Stimulated activated naive CD4-positive, alpha-beta T cell treated with Interleukin-2 at 50 U/mL for 16 hours (primary cell): ENCODE results near the gene UBXN11.

Source experiments
- DNase-seq: peaks from one replicate; lab custom pipeline; 2025; lab: John Stamatoyannopoulos, UW

UBXN11 gene

DNA sequence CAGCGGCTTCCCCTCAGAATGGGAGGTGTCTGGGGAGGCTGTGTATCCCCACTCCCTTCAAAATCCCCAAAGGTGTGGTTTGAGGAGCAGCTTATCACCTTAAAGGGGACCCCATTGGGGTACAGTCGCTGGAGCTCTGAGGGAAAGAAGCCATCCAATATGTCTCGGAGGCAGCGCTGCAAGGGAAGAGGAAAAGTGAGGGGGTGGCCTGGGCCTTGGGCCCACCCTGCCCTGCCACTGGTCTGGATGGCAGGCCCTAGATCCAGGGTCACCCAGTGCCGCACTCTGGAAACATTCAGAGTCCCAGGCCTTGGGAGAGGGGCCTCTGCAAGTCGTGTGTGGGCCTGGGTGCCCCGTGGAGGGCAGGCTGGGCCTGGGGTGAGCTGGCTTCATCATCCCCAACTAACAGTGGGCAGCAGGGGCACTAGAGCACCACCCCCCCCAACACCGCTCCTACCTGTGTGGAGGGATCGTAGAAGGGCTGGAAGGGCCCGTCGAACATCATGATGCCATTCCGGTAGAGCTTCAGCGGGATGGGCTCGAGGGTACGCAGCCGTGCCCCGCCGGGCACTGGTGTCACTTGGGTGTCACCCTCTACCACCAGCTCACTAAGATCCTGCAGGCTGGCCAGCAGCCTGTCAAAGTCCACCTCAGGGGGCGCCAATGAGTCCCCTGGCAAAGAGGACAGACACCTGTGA lies 20.9 kb downstream of the UBXN11 start:
- DNase-seq = no peak

DNA sequence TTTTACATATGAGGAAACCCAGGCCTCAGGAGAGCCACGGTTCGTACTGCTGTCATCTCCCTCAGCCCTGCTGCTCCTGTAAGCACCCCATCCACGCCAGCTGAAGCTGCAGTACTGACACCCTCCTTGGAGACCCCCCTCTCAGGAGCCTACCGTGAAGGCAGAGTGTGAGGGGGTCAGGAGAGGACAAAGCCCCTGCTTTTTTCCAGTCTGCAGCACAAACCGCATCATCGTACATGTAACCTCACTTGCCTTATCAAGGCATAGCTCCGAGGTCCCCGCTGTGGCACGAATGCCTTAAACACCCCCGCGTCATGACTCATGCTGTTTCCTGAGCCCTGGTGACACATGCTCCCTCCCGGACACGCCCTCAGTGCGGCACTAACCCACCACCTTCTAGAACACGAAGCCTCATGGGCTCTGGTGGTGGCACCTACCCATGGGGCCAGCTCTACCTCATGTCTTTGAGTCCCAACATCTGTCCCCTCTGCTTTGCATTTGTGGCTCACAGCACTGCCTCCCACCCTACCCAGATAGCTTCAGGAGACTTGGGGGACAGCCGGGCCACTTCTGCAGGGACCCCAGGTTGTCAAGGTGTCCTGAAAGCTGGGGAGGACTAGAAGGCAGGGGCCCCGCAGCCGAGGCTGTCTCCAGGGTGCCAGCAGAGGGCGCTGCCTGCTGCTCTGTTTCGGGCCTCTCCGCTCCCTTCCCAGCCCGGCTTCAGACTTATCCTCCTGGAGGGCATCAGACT lies 21.7 kb downstream of the UBXN11 start:
- DNase-seq = peak; percentile 98

DNA sequence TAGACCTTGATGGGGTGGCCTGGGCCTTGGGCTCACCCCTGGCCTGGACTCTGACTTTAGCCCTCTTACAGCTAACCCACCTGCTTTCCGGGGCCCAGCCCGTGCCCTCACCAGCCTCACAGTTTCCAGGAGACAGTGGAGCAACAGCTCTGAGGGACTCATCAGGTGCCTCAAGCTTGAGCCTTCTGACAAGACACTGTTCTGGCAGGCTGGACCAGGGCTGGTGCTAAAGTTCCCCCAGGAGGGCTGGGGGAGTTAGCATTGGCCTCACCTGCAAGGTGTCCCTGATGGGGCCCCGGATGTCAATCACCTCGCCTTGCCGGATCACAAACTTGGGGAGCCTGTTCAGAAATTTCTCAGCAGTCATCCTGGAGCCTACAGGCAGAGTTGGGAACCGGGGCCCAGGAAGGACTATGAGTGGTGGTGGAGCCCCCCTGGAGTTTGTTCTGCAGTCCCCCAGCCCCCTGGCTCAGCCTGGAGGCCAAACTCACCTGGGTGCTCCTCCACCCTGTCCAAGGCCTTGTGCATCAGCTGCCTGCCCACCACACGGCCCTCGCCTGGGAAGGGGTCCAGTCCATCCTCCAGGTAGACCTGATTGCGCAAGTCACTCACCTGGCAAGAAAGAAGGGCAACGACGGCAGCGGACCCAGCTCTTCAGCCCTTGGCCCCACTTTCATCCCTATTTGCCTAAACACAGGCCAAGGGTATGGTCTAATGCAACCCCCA lies 22.4 kb downstream of the UBXN11 start:
- DNase-seq = no peak

DNA sequence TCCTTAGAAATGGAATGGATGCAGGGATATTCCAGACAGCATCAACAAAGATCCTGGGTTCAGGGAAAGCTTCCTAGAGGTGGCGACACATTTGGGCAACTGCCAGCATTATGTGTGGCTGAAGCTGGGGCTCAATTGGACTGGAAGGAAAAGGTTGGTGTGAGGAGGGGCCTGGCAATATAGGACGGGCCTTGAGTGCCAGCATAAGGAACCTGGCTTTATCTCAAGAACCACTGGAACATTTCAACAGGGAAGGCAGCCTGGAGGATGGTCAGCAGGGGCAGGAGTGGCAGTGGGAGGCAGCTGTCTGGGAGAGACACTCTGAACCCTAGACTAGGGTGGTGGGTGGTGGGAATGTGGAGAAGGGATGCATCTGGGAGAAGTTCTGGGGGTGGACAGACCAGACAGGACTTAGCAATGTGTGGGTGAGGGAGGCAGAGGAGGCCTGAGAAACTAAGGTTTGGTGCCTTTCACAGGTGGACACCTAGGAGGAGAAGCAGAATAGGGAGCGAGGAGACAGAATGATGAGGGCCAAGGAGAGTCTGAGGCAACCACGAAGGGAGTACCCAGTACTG lies 23.1 kb downstream of the UBXN11 start:
- DNase-seq = no peak

DNA sequence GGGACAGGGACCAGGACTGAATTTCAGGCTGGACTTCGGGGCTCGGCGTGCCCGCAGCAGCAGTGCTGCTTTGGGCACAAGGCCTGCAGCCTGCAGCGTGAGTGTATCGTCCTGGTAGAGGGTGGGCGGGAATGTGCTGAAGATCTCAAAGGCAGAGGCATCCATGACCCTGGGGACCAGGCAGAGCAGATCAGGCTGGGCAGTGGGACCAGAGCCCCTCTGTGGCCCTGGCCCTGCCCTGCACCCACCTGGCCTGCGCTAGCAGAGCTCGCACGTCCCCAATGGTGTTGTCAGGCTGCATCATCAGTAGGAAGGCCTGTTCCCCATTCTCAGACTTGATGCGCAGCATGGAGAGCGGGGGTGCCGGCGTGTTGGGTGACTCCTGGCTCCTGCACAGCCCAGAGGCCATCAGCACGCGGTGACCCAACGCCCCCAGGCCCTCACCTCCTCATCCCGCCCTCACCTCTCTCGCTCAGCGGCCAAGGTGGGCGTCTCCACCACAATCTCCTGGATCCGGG lies 24.0 kb downstream of the UBXN11 start:
- DNase-seq = no peak

DNA sequence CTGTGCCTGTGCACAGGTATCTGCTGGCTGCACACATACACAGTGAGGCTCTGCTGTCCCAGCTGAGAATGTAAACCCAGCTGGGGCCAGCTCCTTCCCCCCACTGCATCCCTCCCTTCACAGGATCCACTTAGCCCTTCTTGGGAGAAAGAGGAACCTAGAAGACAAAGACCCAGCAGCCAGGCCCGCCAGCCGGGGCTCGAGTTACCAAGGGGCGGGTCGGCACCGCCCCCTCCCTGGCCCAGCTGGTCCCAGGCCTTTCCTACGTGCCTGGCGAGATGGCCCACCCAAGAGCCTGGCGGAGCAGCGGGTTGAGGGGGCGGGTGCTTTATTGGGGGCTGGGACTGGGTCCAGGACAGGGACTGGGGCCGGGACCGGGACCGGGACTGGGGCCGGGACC lies 24.5 kb downstream of the UBXN11 start:
- no peak for DNase-seq

DNA sequence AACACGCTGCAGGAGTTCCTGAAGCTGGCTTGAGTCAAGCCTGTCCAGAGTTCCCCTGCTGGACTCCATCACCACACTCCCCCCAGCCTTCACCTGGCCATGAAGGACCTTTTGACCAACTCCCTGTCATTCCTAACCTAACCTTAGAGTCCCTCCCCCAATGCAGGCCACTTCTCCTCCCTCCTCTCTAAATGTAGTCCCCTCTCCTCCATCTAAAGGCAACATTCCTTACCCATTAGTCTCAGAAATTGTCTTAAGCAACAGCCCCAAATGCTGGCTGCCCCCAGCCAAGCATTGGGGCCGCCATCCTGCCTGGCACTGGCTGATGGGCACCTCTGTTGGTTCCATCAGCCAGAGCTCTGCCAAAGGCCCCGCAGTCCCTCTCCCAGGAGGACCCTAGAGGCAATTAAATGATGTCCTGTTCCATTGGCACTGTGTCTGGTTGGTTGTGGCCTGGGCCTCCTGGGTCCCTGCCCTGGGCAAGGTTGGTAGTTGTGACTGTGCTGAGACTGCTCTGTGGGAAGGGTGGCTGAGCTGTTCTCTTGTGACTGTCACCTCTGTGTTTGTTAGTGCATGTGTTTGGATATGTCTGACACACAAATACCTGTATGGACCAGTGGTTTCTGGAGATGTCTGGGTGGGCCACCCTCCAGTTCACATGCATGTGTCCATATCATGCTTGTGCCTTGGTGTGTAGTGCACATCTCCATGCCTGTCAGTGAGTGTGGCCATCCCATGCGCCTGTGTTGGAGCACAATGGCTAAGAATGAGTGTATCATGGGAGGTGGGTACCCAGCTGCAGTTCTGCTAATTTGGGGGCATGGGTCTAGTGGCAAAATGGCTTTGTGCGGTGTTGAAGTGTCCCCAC lies 25.1 kb downstream of the UBXN11 start:
- no peak for DNase-seq

DNA sequence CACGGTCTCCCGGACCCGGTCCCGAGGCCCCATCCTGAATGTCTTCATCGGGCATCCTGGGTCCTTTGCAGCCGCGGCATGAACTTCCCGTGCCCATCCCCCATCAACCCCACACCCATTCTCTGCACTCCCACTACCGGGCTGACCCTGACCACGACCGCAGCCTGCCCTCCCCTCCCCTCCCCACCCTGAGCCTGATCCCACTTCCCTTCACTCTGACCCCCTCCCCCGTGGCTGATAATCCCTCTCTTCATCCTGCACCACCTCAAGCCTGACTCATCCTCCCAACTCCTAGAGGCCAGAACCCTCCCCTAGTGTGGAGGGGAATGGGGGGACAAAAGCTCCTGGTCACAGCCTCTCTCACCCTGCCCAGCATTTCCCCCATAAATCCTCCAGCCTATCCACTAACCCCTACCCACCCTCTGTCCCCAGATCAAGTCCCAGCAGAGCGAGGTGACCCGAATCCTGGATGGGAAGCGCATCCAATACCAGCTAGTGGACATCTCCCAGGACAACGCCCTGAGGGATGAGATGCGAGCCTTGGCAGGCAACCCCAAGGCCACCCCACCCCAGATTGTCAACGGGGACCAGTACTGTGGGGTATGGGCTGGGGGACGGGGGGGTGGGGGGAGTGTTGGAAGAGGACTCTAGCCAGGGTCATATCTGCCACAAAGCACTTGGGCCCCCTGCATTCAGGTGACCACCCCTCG lies 25.9 kb downstream of the UBXN11 start:
- DNase-seq = no peak

DNA sequence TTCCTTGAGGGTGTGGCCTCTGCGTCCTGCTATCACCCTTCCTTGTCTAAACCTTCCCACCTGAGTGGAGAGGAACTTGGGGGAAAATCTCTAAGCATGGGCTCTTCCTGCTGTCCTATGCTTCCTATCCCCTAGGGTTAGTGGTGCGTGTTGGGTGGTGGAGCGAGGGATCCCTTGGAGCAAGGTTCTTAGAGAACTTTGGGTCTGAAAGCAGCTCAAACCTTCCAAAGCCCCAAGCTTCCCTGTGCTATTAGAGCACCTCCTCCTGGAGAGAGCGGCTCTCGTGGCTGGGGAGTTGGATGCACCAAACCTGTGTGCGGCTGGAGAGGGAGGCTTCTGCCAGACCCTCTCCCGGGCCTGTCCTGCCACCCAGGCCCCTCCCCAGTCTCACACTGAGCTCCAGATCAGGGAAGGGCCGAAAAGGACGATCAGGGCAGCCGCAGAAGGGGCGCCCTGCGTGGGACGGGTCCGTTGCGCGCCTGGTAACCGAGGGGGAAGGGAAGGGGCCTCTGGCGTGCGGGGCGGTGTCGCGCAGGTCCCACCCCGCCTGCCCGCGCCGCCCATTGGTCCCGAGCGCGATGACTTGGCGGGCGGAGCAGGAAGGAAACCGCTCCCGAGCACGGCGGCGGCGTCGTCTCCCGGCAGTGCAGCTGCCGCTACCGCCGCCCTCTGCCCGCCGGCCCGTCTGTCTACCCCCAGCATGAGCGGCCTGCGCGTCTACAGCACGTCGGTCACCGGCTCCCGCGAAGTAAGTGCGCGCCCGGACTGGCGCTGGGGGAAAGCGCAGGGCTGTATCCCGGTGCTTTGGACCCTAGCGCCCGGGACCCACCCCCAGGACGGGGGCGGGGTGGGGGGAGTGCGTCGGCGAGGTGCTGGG lies 26.7 kb downstream of the UBXN11 start, which contains the start of gene SH3BGRL3:
SH3BGRL3 (plus strand) TSS at position 631 of the 877 bp plus-strand sequence; CDS start at position 701, 70 bp downstream.
- peak; percentile 84 for DNase-seq

DNA sequence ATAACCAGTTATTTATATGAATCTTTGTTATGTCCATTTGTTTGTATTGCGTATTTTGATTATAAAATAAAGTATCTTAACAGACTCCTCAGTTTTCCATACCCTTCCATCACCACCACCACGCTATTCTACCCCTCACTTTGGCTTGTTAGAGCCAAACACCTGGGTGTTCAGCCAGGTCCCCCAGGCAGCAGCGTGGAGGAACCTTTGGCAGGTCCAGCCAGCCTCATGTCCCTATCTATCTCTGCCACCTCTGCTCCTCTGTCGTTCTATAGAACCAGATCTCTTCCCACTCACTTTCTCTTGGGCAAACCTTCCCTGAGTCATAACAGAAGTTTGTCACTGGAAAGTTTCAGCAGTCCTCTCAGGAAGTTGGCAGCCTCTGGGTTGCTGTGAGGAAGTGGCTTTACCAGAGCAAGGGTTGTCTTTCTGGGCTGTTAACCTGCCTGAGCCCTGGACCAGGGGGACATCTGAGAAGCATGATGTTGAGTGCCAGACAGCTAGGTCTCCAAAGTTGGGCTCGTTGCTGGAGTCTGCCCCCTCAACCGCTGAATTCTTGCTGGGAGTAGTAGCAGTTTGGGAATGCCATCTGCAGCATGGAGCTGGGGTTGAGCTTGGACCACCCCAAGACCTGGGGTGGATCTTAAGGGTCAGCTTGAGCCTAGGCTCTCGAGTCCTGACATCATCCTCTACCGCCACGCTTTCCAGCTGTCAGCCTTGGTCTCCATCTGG lies 27.5 kb downstream of the UBXN11 start:
- peak; percentile 24 for DNase-seq

DNA sequence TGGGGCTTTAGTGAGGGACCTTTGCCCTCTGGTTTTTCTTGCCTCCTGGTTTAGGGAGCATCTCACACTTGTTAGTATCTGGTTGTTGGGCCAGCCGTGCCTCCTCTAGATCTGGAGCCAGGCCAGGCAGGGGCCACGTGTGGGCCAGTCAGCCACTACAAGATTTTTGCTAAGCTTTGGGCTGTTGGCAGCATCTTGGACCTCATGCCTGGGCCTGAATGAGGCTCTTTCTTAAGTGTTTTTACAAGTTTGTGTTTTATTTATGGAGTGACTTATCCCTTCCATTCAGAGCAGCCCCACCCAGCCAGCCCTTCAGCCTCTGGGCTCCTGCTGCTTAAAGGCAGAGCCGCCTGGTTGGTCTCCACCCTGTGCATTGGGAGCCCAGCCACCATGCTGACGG lies 28.1 kb downstream of the UBXN11 start:
- no peak for DNase-seq

DNA sequence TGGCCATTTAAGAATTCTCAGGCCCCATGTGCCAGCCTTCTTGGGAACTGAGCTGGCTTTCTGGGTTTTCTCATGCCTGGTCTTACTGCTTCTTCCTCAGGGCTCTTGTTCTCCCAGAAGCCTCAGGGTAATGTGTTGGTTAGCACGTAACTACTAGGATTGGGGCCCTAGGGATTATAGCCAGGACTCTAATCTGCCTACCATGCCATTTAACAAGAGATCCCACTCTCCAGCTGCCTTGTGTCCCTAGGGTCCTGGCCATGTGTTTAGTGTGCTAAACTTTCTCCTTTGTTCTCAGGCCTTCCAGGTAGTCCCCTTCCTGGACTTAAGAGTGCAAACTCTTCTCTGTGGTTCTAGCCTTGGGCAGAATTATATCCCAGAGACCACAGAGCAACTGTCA lies 28.7 kb downstream of the UBXN11 start:
- DNase-seq = no peak

DNA sequence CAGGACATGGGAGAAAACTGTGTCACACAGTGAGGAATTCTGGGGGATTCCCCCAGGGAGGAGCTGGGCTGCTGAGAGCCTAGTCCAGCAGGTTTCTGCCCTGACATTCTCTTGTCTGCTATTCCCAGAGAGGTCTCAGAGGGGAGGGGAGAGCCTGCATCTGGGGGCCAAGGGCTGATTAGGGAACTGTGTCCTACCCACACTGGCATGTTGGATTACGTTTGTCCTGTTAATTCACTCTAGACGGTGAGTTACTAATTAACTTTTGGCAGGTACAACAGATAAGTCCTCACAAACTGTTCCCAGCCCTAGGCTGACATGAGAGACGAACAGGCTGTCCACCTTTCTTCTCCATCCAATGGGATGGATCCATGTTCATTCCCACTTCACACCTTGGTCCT lies 29.2 kb downstream of the UBXN11 start:
- DNase-seq = no peak

DNA sequence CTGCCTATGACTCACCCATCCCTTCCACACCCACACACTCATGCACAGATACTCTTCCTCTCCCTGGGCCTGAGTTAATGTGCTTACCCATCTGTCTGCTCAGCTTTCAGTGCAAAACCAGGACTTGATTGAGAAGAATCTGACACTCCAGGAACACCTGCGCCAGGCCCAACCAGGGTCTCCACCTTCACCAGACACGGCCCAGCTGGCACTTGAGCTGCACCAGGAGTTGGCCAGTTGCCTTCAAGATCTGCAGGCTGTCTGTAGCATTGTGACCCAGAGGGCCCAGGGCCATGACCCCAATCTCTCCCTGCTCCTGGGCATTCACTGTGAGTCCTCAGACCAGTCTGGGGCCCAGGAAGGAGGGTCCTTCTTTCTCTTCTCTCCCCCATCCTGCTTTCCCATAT lies 30.0 kb downstream of the UBXN11 start:
- no peak for DNase-seq

DNA sequence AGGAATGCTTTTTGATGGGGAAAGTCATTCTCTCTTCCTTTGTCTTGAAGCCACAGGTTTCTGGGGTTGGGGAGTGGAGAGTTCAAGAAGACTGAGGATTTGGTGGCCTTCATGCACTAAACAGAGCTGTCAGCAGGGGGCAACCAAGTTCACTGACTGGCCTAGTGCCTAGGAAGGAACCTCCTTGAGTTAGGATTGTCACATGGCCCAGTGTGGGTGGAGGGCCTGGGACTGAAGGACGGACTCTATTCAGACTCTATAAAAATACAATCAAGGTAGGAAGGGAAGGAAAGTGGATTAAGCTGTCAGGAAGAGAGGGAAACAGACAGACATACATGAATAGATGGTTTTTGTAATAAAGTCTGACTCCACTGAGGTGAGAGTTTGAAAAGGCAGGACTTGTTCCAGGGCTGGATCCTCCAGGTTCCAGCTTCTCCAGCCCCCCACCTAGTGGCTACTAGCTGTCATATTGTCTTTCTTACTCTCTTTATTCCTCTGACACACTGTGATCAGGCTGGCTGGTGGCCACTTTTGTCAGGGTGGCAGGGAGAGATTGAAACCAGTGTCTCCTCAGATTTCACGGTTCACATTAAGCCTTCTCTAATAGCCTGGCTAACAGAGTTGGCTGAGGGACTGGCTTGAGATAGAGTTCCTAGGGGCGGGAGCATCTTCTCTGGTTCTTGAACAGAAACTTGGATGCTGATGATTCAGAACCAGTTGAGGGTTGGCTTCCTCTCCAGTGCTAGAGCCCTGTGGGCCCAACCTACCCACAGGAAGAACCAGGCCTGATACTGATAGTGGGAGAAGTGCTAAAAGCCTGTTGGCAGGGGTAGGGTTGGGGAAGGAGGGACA lies 30.6 kb downstream of the UBXN11 start:
- peak; percentile 75 for DNase-seq

DNA sequence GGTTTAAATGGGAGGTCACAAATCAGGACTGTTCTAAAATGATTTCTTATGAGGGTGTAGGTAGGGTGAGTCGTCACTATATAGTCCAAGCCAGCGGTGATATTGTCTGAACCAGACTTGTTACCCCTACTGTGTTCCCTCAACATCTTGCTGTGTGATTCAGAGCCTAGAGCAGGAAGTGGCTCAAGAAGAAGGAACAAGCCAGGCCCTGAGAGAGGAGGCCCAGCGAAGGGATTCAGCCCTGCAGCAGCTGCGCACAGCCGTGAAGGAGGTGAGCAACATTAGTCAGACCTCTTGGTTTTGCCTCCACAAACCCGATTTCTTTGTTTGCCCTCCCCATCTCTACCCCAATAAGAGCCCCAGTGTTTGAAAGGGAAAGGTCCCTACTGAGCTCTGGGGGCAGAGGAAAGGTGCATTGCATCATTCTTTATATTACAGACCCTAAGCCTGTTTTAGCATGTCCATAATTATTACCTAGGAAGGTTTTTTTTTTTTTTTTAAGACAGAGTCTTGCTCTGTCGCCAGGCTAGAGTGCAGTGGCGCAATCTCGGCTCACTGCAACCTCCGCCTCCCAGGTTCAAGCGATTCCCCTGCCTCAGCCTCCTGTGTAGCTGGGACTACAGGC lies 31.5 kb downstream of the UBXN11 start:
- no peak for DNase-seq

DNA sequence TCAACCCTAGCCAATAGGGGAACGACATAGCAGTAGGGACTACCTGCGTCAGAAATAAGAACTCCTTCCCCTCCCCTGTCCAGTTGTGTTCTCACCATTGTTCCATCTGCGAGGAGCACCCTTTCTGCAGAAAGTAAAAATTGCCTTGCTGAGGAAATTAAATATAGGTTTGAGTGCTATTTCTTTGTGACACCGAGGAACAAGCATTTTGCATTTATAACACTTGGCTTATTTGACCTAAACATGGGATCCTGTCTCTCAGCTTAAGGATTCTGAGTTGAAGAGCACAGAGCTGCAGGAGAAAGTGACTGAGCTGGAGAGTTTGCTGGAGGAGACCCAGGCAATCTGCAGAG lies 37.3 kb downstream of the UBXN11 start:
- DNase-seq = no peak
